Measurements from ENCODE around the gene CIDEB.

Gene CIDEB

GRCh38 chr14:24259282-24260025 is 48.3 kb downstream of the CIDEB start:
- no peak for DNase-seq (ENCODE audit: low read depth)
- no peak for TF ChIP-seq CTCF (IDR thresholded peaks at IDR 0.05; ENCODE audit: control insufficient read depth, extremely low read depth, insufficient read depth)
- no peak overlapping the region for H3K4me3 ChIP-seq (ENCODE audit: low read depth, low read length)

- TF ChIP-seq CTCF (IDR thresholded peaks at IDR 0.05; ENCODE audit: control insufficient read depth, extremely low read depth, insufficient read depth) = no peak
- DNase-seq (ENCODE audit: low read depth) = no peak
Observed at GRCh38 chr14:24258548-24259265, 49.1 kb downstream of the CIDEB start.

GRCh38 chr14:24258119-24258518 is 49.7 kb downstream of the CIDEB start:
- H3K4me3 ChIP-seq (ENCODE audit: low read depth, low read length) = no peak overlapping the region
- TF ChIP-seq CTCF (IDR thresholded peaks at IDR 0.05; ENCODE audit: control insufficient read depth, extremely low read depth, insufficient read depth) = no peak
- no peak for DNase-seq (ENCODE audit: low read depth)

More at GRCh38 chr14:24258548-24259265, 49.1 kb downstream of the CIDEB start:
- H3K4me3 ChIP-seq (ENCODE audit: low read depth, low read length) = no peak overlapping the region

- no peak for TF ChIP-seq CTCF (IDR thresholded peaks at IDR 0.05; ENCODE audit: control insufficient read depth, extremely low read depth, insufficient read depth)
- DNase-seq (ENCODE audit: low read depth) = no peak
- H3K4me3 ChIP-seq (ENCODE audit: low read depth, low read length) = no peak overlapping the region
Observed at GRCh38 chr14:24256960-24257359, 50.8 kb downstream of the CIDEB start.

GRCh38 chr14:24255931-24256711 is 51.7 kb downstream of the CIDEB start:
- no peak for DNase-seq (ENCODE audit: low read depth)
- H3K4me3 ChIP-seq (ENCODE audit: low read depth, low read length) = no peak overlapping the region
- TF ChIP-seq CTCF (IDR thresholded peaks at IDR 0.05; ENCODE audit: control insufficient read depth, extremely low read depth, insufficient read depth) = no peak

GRCh38 chr14:24255438-24255837 is 52.3 kb downstream of the CIDEB start:
- no peak for TF ChIP-seq CTCF (IDR thresholded peaks at IDR 0.05; ENCODE audit: control insufficient read depth, extremely low read depth, insufficient read depth)
- DNase-seq (ENCODE audit: low read depth) = no peak
- no peak overlapping the region for H3K4me3 ChIP-seq (ENCODE audit: low read depth, low read length)

Data from LNCaP clone FGC (cell line).